Activated T-helper 1 cell treated with anti-CD3 and anti-CD28 coated beads, Interleukin-12 subunit alpha, Interleukin-12 subunit beta, Interleukin-2, Interleukin-4 antibody, amounts not matched to agents 30 ng/mL and 10 ng/mL and 1 ng/mL, durations not matched to agents 14 hours and 24 hours and 36 hours (primary cell): ENCODE measurements around the gene API5. TPM values are rescaled to one million over a fixed set of nuclear protein-coding genes. Genes with fewer than 3 reads are reported as not detected.
"Not testable (repeated sequence)": the region's sequence is repeated elsewhere in the genome, so short reads cannot be mapped to it uniquely, and the experiment has no call there.

ENCODE experiments used
- DNase-seq: peaks from one replicate; pipeline ENCODE4 v3.0.0; 2021; ENCODE audit warnings: low spot score
- H3K27ac Mint-ChIP-seq: one replicate; pipeline ENCODE4 v1.8.0; 2021; ENCODE audit warnings: mild to moderate bottlenecking, mixed read lengths
- H3K27me3 Mint-ChIP-seq: one replicate; pipeline ENCODE4 v1.8.0; 2022; ENCODE audit warnings: mild to moderate bottlenecking, moderate library complexity, mixed read lengths; ENCODE audit not compliant: insufficient read depth
- H3K36me3 Mint-ChIP-seq: one replicate; pipeline ENCODE4 v1.8.0; 2021; ENCODE audit warnings: low read depth, mixed read lengths
- H3K4me1 Mint-ChIP-seq: one replicate; pipeline ENCODE4 v1.8.0; 2021; ENCODE audit warnings: low read depth, mixed read lengths
- H3K4me3 Mint-ChIP-seq: one replicate; pipeline ENCODE4 v1.8.0; 2021; ENCODE audit warnings: mild to moderate bottlenecking, moderate library complexity, mixed read lengths
- H3K9me3 Mint-ChIP-seq: one replicate; pipeline ENCODE4 v1.8.0; 2021; ENCODE audit warnings: mixed read lengths
- intact Hi-C: fragments of 100-400 bp; cut with micrococcal nuclease; formaldehyde crosslinking; loops from one replicate; pipeline ENCODE4 v1.15.1; 2024
- total RNA-seq: library from RNA; stranded (reverse); gene quantifications from 2 replicates; pipeline ENCODE4 v1.2.3, GENCODE V29; 2022

The API5 gene
- total RNA-seq, 1 donor from 2014 or later: 165 TPM

DNA sequence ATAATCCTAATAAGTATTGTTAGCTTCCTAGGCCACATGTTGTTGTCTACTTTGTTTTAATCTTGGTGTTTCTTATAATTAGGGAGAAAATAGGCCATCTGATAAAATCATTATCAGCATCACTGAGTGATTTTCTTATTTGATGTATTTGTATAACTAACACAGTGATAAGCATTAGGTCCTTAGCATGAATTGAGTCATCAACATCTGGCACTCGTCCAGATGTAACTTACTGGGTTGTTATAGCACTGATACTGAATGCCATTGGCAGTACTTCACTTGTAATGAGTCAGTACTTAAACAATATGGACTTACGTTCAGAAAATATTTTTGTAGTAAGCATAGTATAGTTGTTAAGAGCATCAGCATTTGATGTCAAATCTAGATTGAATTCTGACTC lies 16.2 kb downstream of the API5 start:
- intact Hi-C loops: no loop called here
- DNase-seq: no peak
- Mint-ChIP-seq H3K27me3 (no peaks in the 10 kb centered on the region), H3K27ac (no peak overlapping the region), H3K4me3 (no peak overlapping the region), H3K36me3 (peaks cover 62% of the 10 kb centered on the region), H3K9me3 (no peaks in the 10 kb centered on the region), H3K4me1 (peaks cover 5% of the 10 kb centered on the region)

DNA sequence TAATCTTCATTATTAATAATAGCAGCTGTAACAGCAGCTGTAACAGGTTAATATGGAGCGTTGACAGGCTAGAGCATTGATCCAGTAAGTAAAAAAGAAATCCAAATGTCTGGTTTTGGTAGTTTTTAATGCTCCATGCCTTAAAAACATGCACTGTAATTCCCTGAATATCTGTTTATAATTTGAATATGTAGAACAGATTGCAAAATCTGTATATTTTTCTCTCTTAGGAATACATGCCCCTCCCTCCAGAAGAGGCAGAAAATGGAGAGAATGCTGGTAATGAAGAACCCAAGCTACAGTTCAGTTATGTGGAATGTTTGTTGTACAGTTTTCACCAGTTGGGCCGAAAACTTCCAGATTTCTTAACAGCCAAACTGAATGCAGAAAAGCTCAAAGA lies 16.7 kb downstream of the API5 start:
- peaks cover 5% of the 10 kb centered on the region for H3K4me1 Mint-ChIP-seq
- no peaks in the 10 kb centered on the region for H3K9me3 Mint-ChIP-seq
- no peaks in the 10 kb centered on the region for H3K27me3 Mint-ChIP-seq
- H3K36me3 Mint-ChIP-seq: peaks cover 62% of the 10 kb centered on the region
- no peak overlapping the region for H3K4me3 Mint-ChIP-seq
- intact Hi-C loops: no loop called here
- H3K27ac Mint-ChIP-seq: no peak overlapping the region
- no peak for DNase-seq

DNA sequence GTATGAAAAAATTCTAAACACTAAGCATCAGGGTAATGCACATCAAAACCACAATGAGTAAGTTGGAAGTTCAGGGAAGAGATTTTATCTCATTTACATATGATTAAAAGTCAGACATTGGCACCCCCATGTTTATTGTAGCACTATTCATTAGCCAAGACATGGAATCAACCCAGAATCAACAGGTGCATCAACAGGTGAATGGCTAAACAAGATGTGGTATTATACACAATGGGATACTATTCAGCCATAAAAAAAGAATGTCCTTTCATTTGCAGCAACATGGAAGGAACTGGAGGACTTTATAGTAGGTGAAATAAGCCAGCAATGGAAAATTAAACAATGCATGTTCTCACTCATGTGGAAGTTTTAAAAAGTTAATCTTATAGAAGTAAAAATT lies 29.4 kb downstream of the API5 start:
- H3K36me3 Mint-ChIP-seq: peaks cover 26% of the 10 kb centered on the region
- H3K9me3 Mint-ChIP-seq: no peaks in the 10 kb centered on the region
- no peaks in the 10 kb centered on the region for H3K27me3 Mint-ChIP-seq
- no peak overlapping the region for H3K4me3 Mint-ChIP-seq
- intact Hi-C loops: no loop called here
- H3K4me1 Mint-ChIP-seq: no peaks in the 10 kb centered on the region
- no peak for DNase-seq
- no peak overlapping the region for H3K27ac Mint-ChIP-seq

DNA sequence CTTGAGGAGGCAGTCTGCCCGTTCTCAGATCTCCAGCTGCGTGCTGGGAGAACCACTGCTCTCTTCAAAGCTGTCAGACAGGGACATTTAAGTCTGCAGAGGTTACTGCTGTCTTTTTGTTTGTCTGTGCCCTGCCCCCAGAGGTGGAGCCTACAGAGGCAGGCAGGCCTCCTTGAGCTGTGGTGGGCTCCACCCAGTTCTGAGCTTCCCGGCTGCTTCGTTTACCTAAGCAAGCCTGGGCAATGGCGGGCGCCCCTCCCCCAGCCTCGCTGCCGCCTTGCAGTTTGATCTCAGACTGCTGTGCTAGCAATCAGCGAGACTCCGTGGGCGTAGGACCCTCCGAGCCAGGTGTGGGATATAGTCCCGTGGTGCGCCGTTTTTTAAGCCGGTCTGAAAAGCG lies 39.6 kb downstream of the API5 start:
- not testable (repeated sequence) for H3K27ac Mint-ChIP-seq, H3K36me3 Mint-ChIP-seq, DNase-seq, H3K27me3 Mint-ChIP-seq, H3K4me1 Mint-ChIP-seq, H3K4me3 Mint-ChIP-seq, H3K9me3 Mint-ChIP-seq
- intact Hi-C loops: loop anchor here (10.0 kb wide), 1 partner anchor 513 kb away; no protein-coding TSS in a partner anchor

DNA sequence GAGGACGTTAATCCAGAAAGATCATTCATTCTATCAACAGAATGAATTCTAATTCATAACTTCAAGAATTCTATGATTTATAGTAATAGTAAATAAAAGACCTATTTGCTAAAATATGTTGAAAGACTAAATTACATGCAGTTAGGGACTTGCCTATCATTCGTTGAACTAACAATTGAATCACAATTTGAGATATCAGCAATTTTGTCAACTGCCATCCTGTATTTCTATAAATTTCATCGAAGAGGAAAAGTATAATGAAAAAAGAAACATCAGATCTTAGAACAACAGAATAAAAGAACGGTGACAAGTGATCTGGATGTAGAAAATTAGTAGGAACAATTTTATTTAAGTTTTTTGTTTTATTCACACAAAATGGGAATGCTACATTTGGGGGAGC lies 42.5 kb downstream of the API5 start:
- Mint-ChIP-seq H3K4me1 (peaks cover 15% of the 10 kb centered on the region), H3K27ac (no peak overlapping the region), H3K27me3 (peaks cover 2% of the 10 kb centered on the region), H3K9me3 (no peaks in the 10 kb centered on the region), H3K36me3 (peaks cover 2% of the 10 kb centered on the region), H3K4me3 (no peak overlapping the region)
- intact Hi-C loops: loop anchor here (10.0 kb wide), 1 partner anchor 510 kb away; no protein-coding TSS in a partner anchor
- no peak for DNase-seq

DNA sequence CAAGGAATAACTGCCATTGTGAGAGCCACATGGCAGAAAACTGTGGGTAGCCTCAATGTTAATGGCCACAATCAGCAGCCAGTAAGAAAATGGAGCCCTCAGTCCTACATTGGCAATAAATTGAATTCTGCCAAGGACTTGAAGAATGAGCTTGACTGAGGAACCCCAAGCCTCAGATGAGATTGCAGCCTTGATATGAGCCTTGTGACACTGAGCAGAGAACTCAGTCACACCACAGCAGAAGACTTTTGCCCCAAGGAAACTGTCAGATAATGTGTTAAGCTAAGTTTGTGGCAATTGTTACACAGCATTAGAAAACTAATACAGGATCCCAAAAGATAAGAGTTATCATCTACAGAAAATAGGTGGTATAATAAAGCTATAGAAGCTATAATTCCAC lies 44.5 kb downstream of the API5 start:
- H3K27me3 Mint-ChIP-seq: peaks cover 2% of the 10 kb centered on the region

DNA sequence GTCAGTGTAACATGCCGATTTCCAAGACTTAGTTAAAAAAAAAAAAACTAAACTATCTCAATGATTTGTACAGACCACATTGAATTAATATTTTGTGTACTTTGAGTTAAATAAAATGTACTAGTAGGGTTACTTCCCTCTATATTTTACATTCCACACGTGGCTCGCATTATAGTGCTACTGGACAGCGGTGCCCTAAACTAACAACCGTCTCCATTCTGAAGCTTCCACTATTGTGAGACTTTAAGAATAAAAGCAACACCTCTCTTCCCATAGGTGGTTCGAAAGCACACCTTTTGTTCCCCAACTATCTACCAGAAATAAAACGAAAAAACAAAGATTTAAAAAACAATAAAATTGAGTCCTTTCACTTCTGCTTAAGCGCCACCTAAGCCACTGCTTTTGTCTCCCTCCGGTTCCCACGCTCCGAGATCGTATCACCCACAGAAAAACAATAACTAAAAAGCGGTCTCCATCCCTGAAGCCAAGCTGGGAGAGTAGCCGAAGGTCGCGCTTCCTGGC lies 46.5 kb downstream of the API5 start:
- Mint-ChIP-seq H3K27ac (peak overlapping the region; percentile 92), H3K4me3 (peak overlapping the region; percentile 94), H3K36me3 (peaks cover 7% of the 10 kb centered on the region), H3K4me1 (peaks cover 38% of the 10 kb centered on the region), H3K9me3 (no peaks in the 10 kb centered on the region), H3K27me3 (peaks cover 2% of the 10 kb centered on the region)
- intact Hi-C loops: loop anchor here (1.0 to 10.0 kb wide), 5 partner anchors 34 to 506 kb away; partner anchors contain the start of gene API5
- no peak for DNase-seq

More for the DNA sequence above, 44.5 kb downstream of the API5 start:
- DNase-seq: no peak
- Mint-ChIP-seq H3K4me3 (no peak overlapping the region), H3K9me3 (no peaks in the 10 kb centered on the region), H3K4me1 (peaks cover 34% of the 10 kb centered on the region), H3K27ac (no peak overlapping the region), H3K36me3 (peaks cover 2% of the 10 kb centered on the region)
- intact Hi-C loops: loop anchor here (10.0 kb wide), 1 partner anchor 508 kb away; no protein-coding TSS in a partner anchor

DNA sequence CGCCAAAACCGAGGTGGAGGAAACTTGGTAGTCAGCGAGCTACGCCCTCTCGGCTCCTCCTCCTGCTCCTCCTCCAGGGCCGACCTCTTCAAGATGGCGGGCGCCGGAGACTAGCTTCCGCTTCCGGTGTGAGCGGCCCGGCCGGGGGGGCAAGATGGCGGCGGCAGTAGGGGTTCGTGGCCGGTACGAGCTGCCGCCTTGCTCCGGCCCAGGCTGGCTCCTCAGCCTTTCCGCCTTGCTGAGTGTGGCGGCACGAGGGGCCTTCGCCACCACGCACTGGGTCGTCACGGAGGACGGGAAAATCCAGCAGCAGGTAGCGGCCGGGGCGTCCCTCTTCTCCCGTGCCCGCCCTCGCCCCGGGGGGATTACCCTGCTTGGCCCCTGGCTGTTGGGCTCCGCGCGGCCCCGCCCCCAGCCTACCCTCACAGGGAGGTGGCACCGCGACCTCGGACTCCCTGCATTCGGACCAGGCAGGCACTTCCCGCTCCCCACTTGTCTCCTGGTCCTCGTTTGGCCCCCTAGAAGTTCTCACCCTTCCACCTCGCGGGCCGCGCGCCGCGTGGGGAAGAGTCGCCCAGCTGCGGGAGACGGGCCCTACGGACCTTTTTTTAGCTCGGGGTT lies 47.1 kb downstream of the API5 start, which contains the start of gene TTC17:
Gene TTC17, plus strand, starts transcription at position 120 of the 621 bp plus-strand sequence. Its CDS starts 35 bp downstream, at position 155.
- Mint-ChIP-seq H3K4me1 (peaks cover 38% of the 10 kb centered on the region), H3K9me3 (no peaks in the 10 kb centered on the region), H3K36me3 (peaks cover 11% of the 10 kb centered on the region), H3K4me3 (peak within 1 kb of the TSS; percentile 94), H3K27me3 (peaks cover 2% of the 10 kb centered on the region), H3K27ac (peak within 1 kb of the TSS; percentile 92)
- DNase-seq: peak; percentile 92
- intact Hi-C loops: loop anchor here (1.0 to 10.0 kb wide), 6 partner anchors 34 to 506 kb away; partner anchors contain the start of genes API5 and HSD17B12

DNA sequence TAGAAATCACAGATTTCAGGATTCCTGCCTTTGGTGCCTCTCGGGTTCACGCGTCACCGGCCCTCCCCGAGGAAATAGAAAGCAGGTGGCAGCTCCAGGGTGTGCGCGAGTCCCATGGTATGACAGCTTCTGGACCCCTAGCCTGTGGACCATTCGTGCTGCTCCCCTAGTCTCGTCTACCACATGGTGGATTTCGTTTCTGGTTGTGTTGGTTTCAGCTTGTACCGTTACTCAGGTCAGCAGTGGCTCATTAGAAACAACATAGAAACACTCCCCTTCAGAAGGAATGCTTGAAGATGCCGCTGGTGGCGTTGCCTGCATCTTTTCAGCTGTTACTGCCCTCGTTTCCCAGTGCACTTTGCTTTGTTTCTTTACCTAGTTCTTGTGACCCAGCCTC lies 47.6 kb downstream of the API5 start:
- intact Hi-C loops: loop anchor here (1.0 to 10.0 kb wide), 3 partner anchors 33 to 505 kb away; partner anchors contain the start of gene HSD17B12

DNA sequence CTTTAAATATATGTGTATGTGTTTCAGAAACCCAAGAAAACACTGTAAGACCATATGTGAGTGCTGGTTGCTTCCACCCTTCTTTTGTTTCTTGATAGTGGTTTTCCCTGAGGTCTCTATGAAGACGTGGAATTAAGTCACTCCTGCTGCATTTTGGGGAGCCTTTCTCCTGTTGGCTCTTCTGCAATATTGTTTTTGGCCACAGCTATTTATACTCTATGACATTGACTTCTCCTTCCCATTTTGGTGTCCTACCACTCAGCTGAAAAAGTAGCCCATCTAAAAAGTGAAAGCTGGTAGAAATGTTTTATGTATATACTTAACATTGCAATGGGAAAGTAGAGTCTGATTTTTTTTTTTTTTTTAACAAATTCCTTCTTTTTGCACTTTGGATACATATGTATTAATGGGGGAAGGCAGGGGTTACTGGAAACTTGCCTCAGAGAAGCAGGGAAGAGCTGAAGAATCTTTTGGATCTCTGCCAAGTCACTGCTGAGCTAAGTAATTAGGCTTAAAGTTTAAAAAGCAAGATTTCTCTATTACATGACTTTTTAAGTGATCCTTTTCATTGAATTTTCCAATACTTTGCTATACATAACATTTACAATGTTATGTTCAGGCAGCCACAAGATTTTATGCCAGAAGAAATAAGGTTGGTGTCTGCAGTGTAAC lies 48.7 kb downstream of the API5 start:
- peak overlapping the region; percentile 92 for H3K27ac Mint-ChIP-seq
- H3K4me3 Mint-ChIP-seq: peak overlapping the region; percentile 94
- intact Hi-C loops: no loop called here
- DNase-seq: no peak
- H3K36me3 Mint-ChIP-seq: peaks cover 14% of the 10 kb centered on the region
- peaks cover 38% of the 10 kb centered on the region for H3K4me1 Mint-ChIP-seq
- no peaks in the 10 kb centered on the region for H3K9me3 Mint-ChIP-seq
- peaks cover 2% of the 10 kb centered on the region for H3K27me3 Mint-ChIP-seq

More for the DNA sequence above, 47.6 kb downstream of the API5 start:
- Mint-ChIP-seq H3K4me1 (peaks cover 38% of the 10 kb centered on the region), H3K27ac (peak overlapping the region; percentile 92), H3K4me3 (peak overlapping the region; percentile 94), H3K36me3 (peaks cover 11% of the 10 kb centered on the region), H3K9me3 (no peaks in the 10 kb centered on the region), H3K27me3 (peaks cover 2% of the 10 kb centered on the region)
- peak; percentile 36 for DNase-seq

DNA sequence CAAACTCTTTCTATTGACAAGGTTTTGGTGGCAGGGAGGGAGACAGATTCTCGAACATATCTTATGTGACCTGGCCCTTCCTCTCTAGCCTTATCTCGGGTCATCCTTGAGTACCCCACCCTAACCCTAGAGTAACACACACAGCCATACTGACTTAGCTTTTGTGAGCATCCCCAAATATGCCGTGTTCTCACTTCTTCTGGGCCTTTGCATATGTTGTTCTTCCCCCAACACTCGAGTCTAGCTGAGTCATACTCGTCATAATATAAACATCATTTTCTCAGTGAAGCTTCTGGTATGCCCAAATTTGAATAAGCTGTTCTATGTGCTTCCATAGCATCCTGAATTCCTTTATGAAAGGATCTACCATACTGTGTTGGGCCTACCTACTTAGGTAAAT lies 54.9 kb downstream of the API5 start:
- Mint-ChIP-seq H3K9me3 (no peaks in the 10 kb centered on the region), H3K4me1 (peaks cover 24% of the 10 kb centered on the region), H3K36me3 (peaks cover 23% of the 10 kb centered on the region), H3K4me3 (no peak overlapping the region), H3K27ac (no peak overlapping the region), H3K27me3 (no peaks in the 10 kb centered on the region)
- intact Hi-C loops: no loop called here
- DNase-seq: no peak

DNA sequence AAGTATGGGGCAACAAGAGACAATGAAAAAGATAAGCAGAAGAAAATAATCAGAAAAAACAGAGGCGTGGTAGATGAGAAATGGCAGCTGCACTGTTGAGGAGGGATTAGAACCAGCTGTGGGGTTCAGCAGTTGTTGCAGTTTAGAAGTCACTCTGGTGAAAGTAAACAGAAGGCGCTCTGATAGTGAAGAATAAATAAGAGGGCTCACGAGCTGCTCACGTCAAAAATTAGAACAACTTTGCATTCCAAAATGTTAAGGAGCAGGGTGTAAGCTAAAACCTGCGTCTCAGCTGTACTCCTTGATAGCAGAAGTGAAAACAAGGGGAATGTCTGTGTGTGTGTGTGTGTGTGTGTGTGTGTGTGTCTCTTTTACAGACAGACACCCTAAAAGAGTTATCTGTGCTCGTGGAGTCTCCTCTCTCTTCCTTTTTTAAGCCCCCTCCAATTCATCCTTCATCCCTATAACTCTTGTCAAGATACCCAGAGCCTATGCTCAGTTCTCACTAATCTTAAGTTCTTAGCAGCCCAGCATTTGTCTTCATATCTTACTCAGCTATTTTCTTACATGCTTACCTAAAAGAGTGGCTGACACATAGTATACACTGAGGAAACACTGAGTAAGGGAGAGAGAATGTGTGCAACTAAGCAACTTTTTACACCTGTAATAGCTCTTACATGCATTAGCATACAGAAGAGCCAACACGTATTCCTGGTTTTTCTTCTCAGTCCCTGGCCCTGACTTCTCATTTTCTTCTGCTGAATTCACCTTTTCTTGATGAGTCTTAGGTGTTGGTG lies 55.8 kb downstream of the API5 start:
- Mint-ChIP-seq H3K9me3 (no peaks in the 10 kb centered on the region), H3K27ac (no peak overlapping the region), H3K27me3 (no peaks in the 10 kb centered on the region), H3K4me3 (no peak overlapping the region), H3K36me3 (peaks cover 21% of the 10 kb centered on the region), H3K4me1 (peaks cover 23% of the 10 kb centered on the region)
- intact Hi-C loops: no loop called here
- DNase-seq: no peak
